ENCODE measurements around the gene RAB27B.

RAB27B gene

GRCh38 chr18:54857499-54857898, 29.2 kb downstream of the RAB27B start:
- Histone ChIP-seq H3K4me3 (ENCODE audit: insufficient read depth, low read depth, low read length, poor library complexity, severe bottlenecking) (no peak overlapping the region), H3K9me3 (ENCODE audit: control insufficient read depth, low read length) (no peaks in the 10 kb centered on the region), H3K27me3 (replicated peaks; ENCODE audit: control insufficient read depth, insufficient read depth, low read length, poor library complexity, severe bottlenecking) (no peaks in the 10 kb centered on the region), H3K36me3 (ENCODE audit: control insufficient read depth, insufficient read depth, low read length) (no peaks in the 10 kb centered on the region), H3K4me1 (ENCODE audit: control insufficient read depth, insufficient read depth, low read length, poor library complexity, severe bottlenecking) (no peaks in the 10 kb centered on the region), H3K27ac (ENCODE audit: insufficient read depth, low read length, poor library complexity, severe bottlenecking) (no peak overlapping the region)
- no peak for DNase-seq

- Histone ChIP-seq H3K27ac (ENCODE audit: insufficient read depth, low read length, poor library complexity, severe bottlenecking) (no peak overlapping the region), H3K27me3 (replicated peaks; ENCODE audit: control insufficient read depth, insufficient read depth, low read length, poor library complexity, severe bottlenecking) (no peaks in the 10 kb centered on the region), H3K9me3 (ENCODE audit: control insufficient read depth, low read length) (no peaks in the 10 kb centered on the region), H3K4me3 (ENCODE audit: insufficient read depth, low read depth, low read length, poor library complexity, severe bottlenecking) (no peak overlapping the region), H3K36me3 (ENCODE audit: control insufficient read depth, insufficient read depth, low read length) (no peaks in the 10 kb centered on the region), H3K4me1 (ENCODE audit: control insufficient read depth, insufficient read depth, low read length, poor library complexity, severe bottlenecking) (no peaks in the 10 kb centered on the region)
- DNase-seq, result no peak
Observed at GRCh38 chr18:54859667-54860421, 31.6 kb downstream of the RAB27B start.

- Histone ChIP-seq H3K4me1 (ENCODE audit: control insufficient read depth, insufficient read depth, low read length, poor library complexity, severe bottlenecking) (no peaks in the 10 kb centered on the region), H3K36me3 (ENCODE audit: control insufficient read depth, insufficient read depth, low read length) (no peaks in the 10 kb centered on the region), H3K9me3 (ENCODE audit: control insufficient read depth, low read length) (no peaks in the 10 kb centered on the region), H3K4me3 (ENCODE audit: insufficient read depth, low read depth, low read length, poor library complexity, severe bottlenecking) (no peak overlapping the region), H3K27ac (ENCODE audit: insufficient read depth, low read length, poor library complexity, severe bottlenecking) (no peak overlapping the region), H3K27me3 (replicated peaks; ENCODE audit: control insufficient read depth, insufficient read depth, low read length, poor library complexity, severe bottlenecking) (no peaks in the 10 kb centered on the region)
- no peak for DNase-seq
Observed at GRCh38 chr18:54860941-54861340, 32.7 kb downstream of the RAB27B start.

GRCh38 chr18:54867131-54867530, 38.9 kb downstream of the RAB27B start:
- DNase-seq, result no peak

GRCh38 chr18:54871231-54871630, 43.0 kb downstream of the RAB27B start:
- Histone ChIP-seq H3K4me3 (ENCODE audit: insufficient read depth, low read depth, low read length, poor library complexity, severe bottlenecking) (no peak overlapping the region), H3K27ac (ENCODE audit: insufficient read depth, low read length, poor library complexity, severe bottlenecking) (no peak overlapping the region), H3K36me3 (ENCODE audit: control insufficient read depth, insufficient read depth, low read length) (no peaks in the 10 kb centered on the region), H3K9me3 (ENCODE audit: control insufficient read depth, low read length) (no peaks in the 10 kb centered on the region), H3K27me3 (replicated peaks; ENCODE audit: control insufficient read depth, insufficient read depth, low read length, poor library complexity, severe bottlenecking) (no peaks in the 10 kb centered on the region), H3K4me1 (ENCODE audit: control insufficient read depth, insufficient read depth, low read length, poor library complexity, severe bottlenecking) (no peaks in the 10 kb centered on the region)
- no peak for DNase-seq

More at GRCh38 chr18:54867131-54867530, 38.9 kb downstream of the RAB27B start:
- Histone ChIP-seq H3K36me3 (ENCODE audit: control insufficient read depth, insufficient read depth, low read length) (no peaks in the 10 kb centered on the region), H3K27me3 (replicated peaks; ENCODE audit: control insufficient read depth, insufficient read depth, low read length, poor library complexity, severe bottlenecking) (no peaks in the 10 kb centered on the region), H3K27ac (ENCODE audit: insufficient read depth, low read length, poor library complexity, severe bottlenecking) (no peak overlapping the region), H3K9me3 (ENCODE audit: control insufficient read depth, low read length) (no peaks in the 10 kb centered on the region), H3K4me1 (ENCODE audit: control insufficient read depth, insufficient read depth, low read length, poor library complexity, severe bottlenecking) (no peaks in the 10 kb centered on the region), H3K4me3 (ENCODE audit: insufficient read depth, low read depth, low read length, poor library complexity, severe bottlenecking) (no peak overlapping the region)

GRCh38 chr18:54872681-54873080, 44.4 kb downstream of the RAB27B start:
- no peaks in the 10 kb centered on the region for H3K27me3 ChIP-seq (replicated peaks; ENCODE audit: control insufficient read depth, insufficient read depth, low read length, poor library complexity, severe bottlenecking)

GRCh38 chr18:54873884-54874255, 45.6 kb downstream of the RAB27B start:
- Histone ChIP-seq H3K4me1 (ENCODE audit: control insufficient read depth, insufficient read depth, low read length, poor library complexity, severe bottlenecking) (no peaks in the 10 kb centered on the region), H3K27ac (ENCODE audit: insufficient read depth, low read length, poor library complexity, severe bottlenecking) (no peak overlapping the region), H3K27me3 (replicated peaks; ENCODE audit: control insufficient read depth, insufficient read depth, low read length, poor library complexity, severe bottlenecking) (no peaks in the 10 kb centered on the region), H3K36me3 (ENCODE audit: control insufficient read depth, insufficient read depth, low read length) (no peaks in the 10 kb centered on the region), H3K4me3 (ENCODE audit: insufficient read depth, low read depth, low read length, poor library complexity, severe bottlenecking) (no peak overlapping the region), H3K9me3 (ENCODE audit: control insufficient read depth, low read length) (no peaks in the 10 kb centered on the region)
- no peak for DNase-seq

More at GRCh38 chr18:54872681-54873080, 44.4 kb downstream of the RAB27B start:
- no peak for DNase-seq
- Histone ChIP-seq H3K9me3 (ENCODE audit: control insufficient read depth, low read length) (no peaks in the 10 kb centered on the region), H3K4me1 (ENCODE audit: control insufficient read depth, insufficient read depth, low read length, poor library complexity, severe bottlenecking) (no peaks in the 10 kb centered on the region), H3K36me3 (ENCODE audit: control insufficient read depth, insufficient read depth, low read length) (no peaks in the 10 kb centered on the region), H3K4me3 (ENCODE audit: insufficient read depth, low read depth, low read length, poor library complexity, severe bottlenecking) (no peak overlapping the region), H3K27ac (ENCODE audit: insufficient read depth, low read length, poor library complexity, severe bottlenecking) (no peak overlapping the region)

GRCh38 chr18:54875063-54875462, 46.8 kb downstream of the RAB27B start:
- H3K4me1 ChIP-seq (ENCODE audit: control insufficient read depth, insufficient read depth, low read length, poor library complexity, severe bottlenecking), result no peaks in the 10 kb centered on the region
- no peaks in the 10 kb centered on the region for H3K27me3 ChIP-seq (replicated peaks; ENCODE audit: control insufficient read depth, insufficient read depth, low read length, poor library complexity, severe bottlenecking)
- DNase-seq, result no peak
- no peaks in the 10 kb centered on the region for H3K9me3 ChIP-seq (ENCODE audit: control insufficient read depth, low read length)
- H3K36me3 ChIP-seq (ENCODE audit: control insufficient read depth, insufficient read depth, low read length), result no peaks in the 10 kb centered on the region
- H3K27ac ChIP-seq (ENCODE audit: insufficient read depth, low read length, poor library complexity, severe bottlenecking), result no peak overlapping the region
- H3K4me3 ChIP-seq (ENCODE audit: insufficient read depth, low read depth, low read length, poor library complexity, severe bottlenecking), result no peak overlapping the region

- no peak for DNase-seq
- H3K4me3 ChIP-seq (ENCODE audit: insufficient read depth, low read depth, low read length, poor library complexity, severe bottlenecking), result no peak overlapping the region
- H3K36me3 ChIP-seq (ENCODE audit: control insufficient read depth, insufficient read depth, low read length), result no peaks in the 10 kb centered on the region
Observed at GRCh38 chr18:54877076-54877475, 48.8 kb downstream of the RAB27B start.

GRCh38 chr18:54878159-54878622, 49.9 kb downstream of the RAB27B start:
- Histone ChIP-seq H3K4me1 (ENCODE audit: control insufficient read depth, insufficient read depth, low read length, poor library complexity, severe bottlenecking) (no peaks in the 10 kb centered on the region), H3K36me3 (ENCODE audit: control insufficient read depth, insufficient read depth, low read length) (no peaks in the 10 kb centered on the region), H3K27me3 (replicated peaks; ENCODE audit: control insufficient read depth, insufficient read depth, low read length, poor library complexity, severe bottlenecking) (no peaks in the 10 kb centered on the region), H3K27ac (ENCODE audit: insufficient read depth, low read length, poor library complexity, severe bottlenecking) (no peak overlapping the region), H3K4me3 (ENCODE audit: insufficient read depth, low read depth, low read length, poor library complexity, severe bottlenecking) (no peak overlapping the region), H3K9me3 (ENCODE audit: control insufficient read depth, low read length) (no peaks in the 10 kb centered on the region)
- DNase-seq, result no peak

More at GRCh38 chr18:54877076-54877475, 48.8 kb downstream of the RAB27B start:
- Histone ChIP-seq H3K9me3 (ENCODE audit: control insufficient read depth, low read length) (no peaks in the 10 kb centered on the region), H3K27me3 (replicated peaks; ENCODE audit: control insufficient read depth, insufficient read depth, low read length, poor library complexity, severe bottlenecking) (no peaks in the 10 kb centered on the region), H3K4me1 (ENCODE audit: control insufficient read depth, insufficient read depth, low read length, poor library complexity, severe bottlenecking) (no peaks in the 10 kb centered on the region), H3K27ac (ENCODE audit: insufficient read depth, low read length, poor library complexity, severe bottlenecking) (no peak overlapping the region)

All from effector memory CD4-positive, alpha-beta T cell (primary cell).